NB4 (cell line): ENCODE results near the gene CALHM4.

Source experiments
- DNase-seq: peaks from one replicate; pipeline ENCODE4 v3.0.0; 2010; ENCODE audit warnings: low read depth
- H3K4me3 ChIP-seq: one replicate; pipeline ENCODE4 v1.5.1; 2011; ENCODE audit warnings: mild to moderate bottlenecking, low read depth, low read length, moderate library complexity
- CTCF ChIP-seq: IDR thresholded peaks from one replicate; pipeline ENCODE4 v1.5.1; 2012; ENCODE audit warnings: low read depth, low read length
- MAX ChIP-seq: IDR thresholded peaks from 2 replicates; pipeline ENCODE4 v1.6.1; 2011; ENCODE audit warnings: low read depth, low read length
- MYC ChIP-seq: IDR thresholded peaks from 2 replicates; pipeline ENCODE4 v1.6.1; 2011; ENCODE audit warnings: low read depth, low read length
- POLR2A ChIP-seq: IDR thresholded peaks from 2 replicates; pipeline ENCODE4 v1.6.1; 2011; ENCODE audit warnings: mild to moderate bottlenecking; ENCODE audit not compliant: insufficient read length; ENCODE audit errors: extremely low read depth

The CALHM4 gene

GRCh38 chr6:116524236-116524635 is 29.3 kb upstream of the CALHM4 start:
- TF ChIP-seq MYC, result no peak
- no peak for TF ChIP-seq CTCF
- no peak for TF ChIP-seq POLR2A
- DNase-seq, result no peak

GRCh38 chr6:116528133-116528532 is 25.4 kb upstream of the CALHM4 start:
- no peak for DNase-seq
- TF ChIP-seq MYC (no peak), MAX (no peak), POLR2A (no peak), CTCF (no peak)
- H3K4me3 ChIP-seq, result no peak overlapping the region

More at GRCh38 chr6:116524236-116524635, 29.3 kb upstream of the CALHM4 start:
- H3K4me3 ChIP-seq, result no peak overlapping the region

- TF ChIP-seq MYC (no peak), CTCF (no peak)
- no peak for DNase-seq
- no peak overlapping the region for H3K4me3 ChIP-seq
These were observed 24.8 kb upstream of the CALHM4 start for GRCh38 chr6:116528780-116529179.

GRCh38 chr6:116529466-116530290 is 23.9 kb upstream of the CALHM4 start:
- TF ChIP-seq MYC (no peak), MAX (no peak), CTCF (no peak)
- no peak overlapping the region for H3K4me3 ChIP-seq
- DNase-seq, result no peak

GRCh38 chr6:116530436-116530835 is 23.1 kb upstream of the CALHM4 start:
- no peak for DNase-seq
- TF ChIP-seq MYC (no peak), POLR2A (no peak), MAX (no peak), CTCF (no peak)
- no peak overlapping the region for H3K4me3 ChIP-seq
